Measurements from ENCODE around the gene NRXN3. TPM values are rescaled to one million over a fixed set of nuclear protein-coding genes. Genes with fewer than 3 reads are reported as not detected.

The NRXN3 gene
- total RNA-seq, 1 donor from 2014 or later, result 11.4 TPM

GRCh38 chr14:79186523-79186922, 1016.4 kb downstream of the NRXN3 start:
- TF ChIP-seq CTCF (IDR thresholded peaks at IDR 0.05; ENCODE audit: unreplicated experiment), result no peak
- Mint-ChIP-seq H3K9me3 (no peaks in the 10 kb centered on the region), H3K4me1 (no peaks in the 10 kb centered on the region), H3K27me3 (ENCODE audit: low read depth) (peaks cover 2% of the 10 kb centered on the region), H3K27ac (no peak overlapping the region), H3K36me3 (no peaks in the 10 kb centered on the region), H3K4me3 (no peak overlapping the region)
- DNase-seq (ENCODE audit: low spot score in 2 of 2, unreplicated experiment in 2 of 2), result no peak

DNA sequence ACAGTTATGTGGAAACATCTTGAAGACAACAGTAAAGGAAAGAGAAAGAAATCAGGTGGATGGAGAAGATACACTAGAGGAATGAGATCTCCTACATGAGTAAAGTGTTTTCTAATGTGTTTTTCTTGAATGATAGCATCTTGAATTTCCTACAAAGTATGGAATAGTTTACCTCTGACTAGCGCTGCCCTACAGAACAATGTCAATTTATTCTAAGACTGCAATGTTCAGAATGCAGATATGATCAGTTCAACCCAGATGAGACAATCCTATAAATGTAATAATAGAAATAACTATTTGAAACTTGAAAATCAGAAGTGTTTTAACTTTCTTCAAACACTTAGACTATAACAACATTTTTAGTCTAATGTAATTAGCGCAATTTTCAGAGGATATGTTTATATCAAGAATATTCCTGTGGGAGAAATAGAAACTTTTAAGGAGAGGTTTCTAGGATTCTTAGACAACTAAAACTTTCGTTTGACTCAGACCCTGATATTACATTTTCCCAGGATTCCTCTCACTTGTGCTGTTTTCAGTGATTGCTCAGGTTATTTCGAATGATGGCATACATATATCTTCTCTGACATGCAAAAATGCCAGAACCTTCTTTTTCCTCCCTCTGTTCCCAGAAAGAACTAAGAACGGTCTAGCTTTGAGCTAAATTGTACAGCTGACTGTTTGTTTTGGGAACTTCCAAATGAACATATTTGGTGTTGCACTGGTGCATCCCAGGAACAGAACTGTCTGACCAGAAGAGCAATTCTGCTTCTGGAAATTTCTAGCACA, 1023.7 kb downstream of the NRXN3 start:
- TF ChIP-seq CTCF (IDR thresholded peaks at IDR 0.05; ENCODE audit: unreplicated experiment), result no peak
- H3K27ac Mint-ChIP-seq, result no peak overlapping the region
- no peak for DNase-seq (ENCODE audit: low spot score in 2 of 2, unreplicated experiment in 2 of 2)
- no peak overlapping the region for H3K4me3 Mint-ChIP-seq
- H3K36me3 Mint-ChIP-seq, result no peaks in the 10 kb centered on the region
- H3K4me1 Mint-ChIP-seq, result peaks cover 15% of the 10 kb centered on the region
- no peaks in the 10 kb centered on the region for H3K9me3 Mint-ChIP-seq
- H3K27me3 Mint-ChIP-seq (ENCODE audit: low read depth), result no peaks in the 10 kb centered on the region

GRCh38 chr14:79196216-79196615, 1026.0 kb downstream of the NRXN3 start:
- Mint-ChIP-seq H3K9me3 (no peaks in the 10 kb centered on the region), H3K36me3 (no peaks in the 10 kb centered on the region), H3K4me1 (peaks cover 15% of the 10 kb centered on the region), H3K4me3 (no peak overlapping the region), H3K27ac (no peak overlapping the region), H3K27me3 (ENCODE audit: low read depth) (no peaks in the 10 kb centered on the region)
- no peak for DNase-seq (ENCODE audit: low spot score in 2 of 2, unreplicated experiment in 2 of 2)
- no peak for TF ChIP-seq CTCF (IDR thresholded peaks at IDR 0.05; ENCODE audit: unreplicated experiment)

GRCh38 chr14:79197516-79197915, 1027.3 kb downstream of the NRXN3 start:
- H3K36me3 Mint-ChIP-seq, result no peaks in the 10 kb centered on the region
- peaks cover 3% of the 10 kb centered on the region for H3K9me3 Mint-ChIP-seq
- H3K27me3 Mint-ChIP-seq (ENCODE audit: low read depth), result no peaks in the 10 kb centered on the region
- H3K4me1 Mint-ChIP-seq, result peaks cover 15% of the 10 kb centered on the region
- H3K27ac Mint-ChIP-seq, result no peak overlapping the region
- no peak overlapping the region for H3K4me3 Mint-ChIP-seq
- no peak for DNase-seq (ENCODE audit: low spot score in 2 of 2, unreplicated experiment in 2 of 2)
- no peak for TF ChIP-seq CTCF (IDR thresholded peaks at IDR 0.05; ENCODE audit: unreplicated experiment)

GRCh38 chr14:79199217-79199616, 1029.0 kb downstream of the NRXN3 start:
- peaks cover 9% of the 10 kb centered on the region for H3K9me3 Mint-ChIP-seq
- H3K27ac Mint-ChIP-seq, result no peak overlapping the region
- no peak for TF ChIP-seq CTCF (IDR thresholded peaks at IDR 0.05; ENCODE audit: unreplicated experiment)

More at GRCh38 chr14:79199217-79199616, 1029.0 kb downstream of the NRXN3 start:
- peaks cover 3% of the 10 kb centered on the region for H3K27me3 Mint-ChIP-seq (ENCODE audit: low read depth)
- DNase-seq (ENCODE audit: low spot score in 2 of 2, unreplicated experiment in 2 of 2), result no peak
- H3K36me3 Mint-ChIP-seq, result no peaks in the 10 kb centered on the region
- H3K4me1 Mint-ChIP-seq, result peaks cover 9% of the 10 kb centered on the region
- H3K4me3 Mint-ChIP-seq, result no peak overlapping the region

Measured in mesothelial cell of epicardium (in vitro differentiated cells).